Fibroblast of lung (primary cell): ENCODE data around the gene GNAI1. TPM values are rescaled to one million over a fixed set of nuclear protein-coding genes. Genes with fewer than 3 reads are reported as not detected.

Experiments used
- DNase-seq, 2 donors: peaks; one replicate each; pipeline versions ENCODE4 v3.0.0 to v3.0.0-alpha.2; 2010; ENCODE audit warnings: low read depth in 2 of 2
- H2AFZ ChIP-seq: 2 replicates; pipeline ENCODE4 v1.5.1; 2012; ENCODE audit warnings: low read length, control low read depth, inconsistent platforms
- H3K27ac ChIP-seq: 2 replicates; pipeline ENCODE4 v1.5.1; 2011; ENCODE audit warnings: low read length, control low read depth; ENCODE audit not compliant: insufficient read depth
- H3K27me3 ChIP-seq: 2 replicates; pipeline ENCODE4 v1.5.1; 2011; ENCODE audit warnings: mild to moderate bottlenecking, low read length; ENCODE audit not compliant: control insufficient read depth, insufficient read depth
- H3K36me3 ChIP-seq: 2 replicates; pipeline ENCODE4 v1.5.1; 2011; ENCODE audit warnings: low read length; ENCODE audit not compliant: control insufficient read depth, insufficient read depth
- H3K4me1 ChIP-seq: 2 replicates; pipeline ENCODE4 v1.5.1; 2011; ENCODE audit warnings: low read length; ENCODE audit not compliant: control insufficient read depth, insufficient read depth; ENCODE audit errors: extremely low read depth
- H3K4me2 ChIP-seq: 2 replicates; pipeline ENCODE4 v1.5.1; 2011; ENCODE audit warnings: low read length, control low read depth; ENCODE audit not compliant: insufficient read depth; ENCODE audit errors: extremely low read depth
- H3K4me3 ChIP-seq, 4 experiments: fragments of 200-600 bp in 1 of 4; sonication (generic) in 1 of 4; replicated peaks in 1 of 4; 2 replicates each; pipeline ENCODE4 v1.5.1; 2011 to 2016; ENCODE audit warnings: low read length in 4 of 4, low read depth in 3 of 4, mild to moderate bottlenecking in 3 of 4, control low read depth in 2 of 4, inconsistent platforms in 1 of 4, mixed read lengths in 1 of 4; ENCODE audit not compliant: insufficient read depth in 1 of 4; ENCODE audit errors: control extremely low read depth in 1 of 4
- H3K79me2 ChIP-seq: 2 replicates; pipeline ENCODE4 v1.5.1; 2012; ENCODE audit warnings: mild to moderate bottlenecking, low read length, inconsistent platforms; ENCODE audit not compliant: control insufficient read depth, insufficient read depth
- H3K9ac ChIP-seq: 2 replicates; pipeline ENCODE4 v1.5.1; 2011; ENCODE audit warnings: mild to moderate bottlenecking, low read length, control low read depth; ENCODE audit not compliant: insufficient read depth
- H3K9me3 ChIP-seq: 2 replicates; pipeline ENCODE4 v1.5.1; 2012; ENCODE audit warnings: low read depth, low read length; ENCODE audit not compliant: control insufficient read depth, insufficient read depth
- H4K20me1 ChIP-seq: 2 replicates; pipeline ENCODE4 v1.5.1; 2011; ENCODE audit warnings: low read length; ENCODE audit not compliant: control insufficient read depth, insufficient read depth; ENCODE audit errors: extremely low read depth
- EZH2 ChIP-seq: IDR thresholded peaks from 2 replicates; pipeline ENCODE4 v1.5.1; 2012; ENCODE audit warnings: low read length, control low read depth, mild to moderate bottlenecking; ENCODE audit errors: missing control alignments
- polyA plus RNA-seq, 2 donors: library from polyadenylated mRNA; depleted of rRNA in 1 of 2; stranded (reverse) in 1 of 2; unstranded in 1 of 2; fragments of >200 nt; gene quantifications; 2 replicates each; pipeline ENCODE4 v1.2.1, GENCODE V29; 2011 to 2012; ENCODE audit warnings: missing spikeins in 1 of 2
- total RNA-seq: library from RNA; depleted of rRNA; stranded (reverse); fragments of >200 nt; gene quantifications from 2 replicates; pipeline ENCODE4 v1.2.1, GENCODE V29; 2014
- TF ChIP-seq, protein P1 (sequence below), 2 donors: IDR thresholded peaks in 1 of 2; conservative IDR thresholded peaks in 1 of 2; 1 replicate in 1 of 2; 2 replicates in 1 of 2; pipeline ENCODE4 v1.5.1; 2011 to 2012; ENCODE audit warnings: low read length in 2 of 2, control low read depth in 1 of 2, inconsistent platforms in 1 of 2, low read depth in 1 of 2, mild to moderate bottlenecking in 1 of 2

Gene GNAI1
- total and polyA plus RNA-seq, 2 donors (not counting 1 experiment from before 2014, with no cell fraction given): 68.9 to 81.8 TPM

- no peaks in the 10 kb centered on the region for H3K27me3 ChIP-seq
- no peak overlapping the region for H2AFZ ChIP-seq
- H3K79me2 ChIP-seq: peaks cover 42% of the 10 kb centered on the region
- H3K9ac ChIP-seq: no peak overlapping the region
- no peak overlapping the region for H3K4me2 ChIP-seq
- TF ChIP-seq, protein P1, sequence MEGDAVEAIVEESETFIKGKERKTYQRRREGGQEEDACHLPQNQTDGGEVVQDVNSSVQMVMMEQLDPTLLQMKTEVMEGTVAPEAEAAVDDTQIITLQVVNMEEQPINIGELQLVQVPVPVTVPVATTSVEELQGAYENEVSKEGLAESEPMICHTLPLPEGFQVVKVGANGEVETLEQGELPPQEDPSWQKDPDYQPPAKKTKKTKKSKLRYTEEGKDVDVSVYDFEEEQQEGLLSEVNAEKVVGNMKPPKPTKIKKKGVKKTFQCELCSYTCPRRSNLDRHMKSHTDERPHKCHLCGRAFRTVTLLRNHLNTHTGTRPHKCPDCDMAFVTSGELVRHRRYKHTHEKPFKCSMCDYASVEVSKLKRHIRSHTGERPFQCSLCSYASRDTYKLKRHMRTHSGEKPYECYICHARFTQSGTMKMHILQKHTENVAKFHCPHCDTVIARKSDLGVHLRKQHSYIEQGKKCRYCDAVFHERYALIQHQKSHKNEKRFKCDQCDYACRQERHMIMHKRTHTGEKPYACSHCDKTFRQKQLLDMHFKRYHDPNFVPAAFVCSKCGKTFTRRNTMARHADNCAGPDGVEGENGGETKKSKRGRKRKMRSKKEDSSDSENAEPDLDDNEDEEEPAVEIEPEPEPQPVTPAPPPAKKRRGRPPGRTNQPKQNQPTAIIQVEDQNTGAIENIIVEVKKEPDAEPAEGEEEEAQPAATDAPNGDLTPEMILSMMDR (conservative IDR thresholded peaks at IDR 0.05 in 1 of 2, IDR thresholded peaks at IDR 0.05 in 1 of 2; ENCODE audit: low read depth in 1 of 2, low read length in 2 of 2): no peak
- TF ChIP-seq EZH2: no peak
- H3K9me3 ChIP-seq: no peaks in the 10 kb centered on the region
- no peak overlapping the region for H3K4me3 ChIP-seq
- H3K4me1 ChIP-seq: no peaks in the 10 kb centered on the region
- H3K36me3 ChIP-seq: no peaks in the 10 kb centered on the region
- no peaks in the 10 kb centered on the region for H4K20me1 ChIP-seq
- DNase-seq: no peak
- H3K27ac ChIP-seq: no peak overlapping the region
Observed at GRCh38 chr7:80170445-80170844, 35.8 kb downstream of the GNAI1 start.

DNA sequence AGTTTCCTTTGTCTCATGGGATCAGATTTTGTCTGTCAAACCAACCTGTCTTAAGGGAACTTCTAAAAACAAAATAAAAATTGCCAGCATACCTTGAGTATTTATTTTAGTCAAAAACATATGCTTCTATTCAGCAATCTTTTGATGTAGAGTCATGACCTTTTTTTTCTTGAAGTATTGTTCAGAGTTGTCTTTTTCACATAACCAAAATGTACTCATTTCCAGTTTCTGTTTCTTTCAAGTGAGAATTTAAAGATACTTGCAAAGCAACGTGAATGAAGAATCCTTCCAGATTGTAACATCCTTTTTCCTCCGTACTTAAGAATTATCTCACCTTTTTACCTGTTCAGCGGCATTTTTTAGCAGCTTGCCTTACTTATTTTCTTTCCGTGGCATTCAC is 37.8 kb downstream of the GNAI1 start:
- Histone ChIP-seq H3K27me3 (no peaks in the 10 kb centered on the region), H3K79me2 (peaks cover 40% of the 10 kb centered on the region), H3K9ac (no peak overlapping the region), H3K27ac (no peak overlapping the region), H3K4me1 (no peaks in the 10 kb centered on the region), H3K4me3 (no peak overlapping the region), H3K9me3 (no peaks in the 10 kb centered on the region), H3K4me2 (no peak overlapping the region), H2AFZ (no peak overlapping the region), H4K20me1 (no peaks in the 10 kb centered on the region), H3K36me3 (no peaks in the 10 kb centered on the region)
- DNase-seq: no peak
- TF ChIP-seq, protein P1 (conservative IDR thresholded peaks at IDR 0.05 in 1 of 2, IDR thresholded peaks at IDR 0.05 in 1 of 2; ENCODE audit: low read depth in 1 of 2, low read length in 2 of 2): no peak
- no peak for TF ChIP-seq EZH2

GRCh38 chr7:80175744-80176143 is 41.1 kb downstream of the GNAI1 start:
- H3K27me3 ChIP-seq: no peaks in the 10 kb centered on the region
- TF ChIP-seq EZH2: no peak
- TF ChIP-seq, protein P1 (conservative IDR thresholded peaks at IDR 0.05 in 1 of 2, IDR thresholded peaks at IDR 0.05 in 1 of 2; ENCODE audit: low read depth in 1 of 2, low read length in 2 of 2): no peak
- no peaks in the 10 kb centered on the region for H4K20me1 ChIP-seq
- H3K4me3 ChIP-seq: no peak overlapping the region
- H3K36me3 ChIP-seq: no peaks in the 10 kb centered on the region
- no peak for DNase-seq
- no peak overlapping the region for H3K4me2 ChIP-seq
- H3K9ac ChIP-seq: no peak overlapping the region
- H2AFZ ChIP-seq: no peak overlapping the region
- H3K9me3 ChIP-seq: no peaks in the 10 kb centered on the region
- H3K4me1 ChIP-seq: no peaks in the 10 kb centered on the region
- peaks cover 34% of the 10 kb centered on the region for H3K79me2 ChIP-seq
- H3K27ac ChIP-seq: no peak overlapping the region
